ENCODE data around the gene PHACTR3.

Gene PHACTR3

GRCh38 chr20:59823030-59823423 lies 218.7 kb downstream of the PHACTR3 start:
- no peak for DNase-seq

GRCh38 chr20:59823491-59824259 lies 219.3 kb downstream of the PHACTR3 start:
- DNase-seq = no peak

- DNase-seq = no peak
These were observed 220.6 kb downstream of the PHACTR3 start for GRCh38 chr20:59824711-59825562.

- no peak for DNase-seq
These were observed 221.2 kb downstream of the PHACTR3 start for GRCh38 chr20:59825563-59825920.

GRCh38 chr20:59825944-59826759 lies 221.8 kb downstream of the PHACTR3 start:
- no peak for DNase-seq

- no peak for DNase-seq
These were observed 223.1 kb downstream of the PHACTR3 start for GRCh38 chr20:59827138-59828056.

- DNase-seq = no peak
These were observed 224.0 kb downstream of the PHACTR3 start for GRCh38 chr20:59828125-59829053.

GRCh38 chr20:59829054-59829785 lies 224.9 kb downstream of the PHACTR3 start:
- no peak for DNase-seq

- DNase-seq = no peak
These were observed 225.7 kb downstream of the PHACTR3 start for GRCh38 chr20:59829786-59830664.

GRCh38 chr20:59830665-59831023 lies 226.3 kb downstream of the PHACTR3 start:
- DNase-seq = no peak

GRCh38 chr20:59831024-59831915 lies 226.9 kb downstream of the PHACTR3 start:
- no peak for DNase-seq

GRCh38 chr20:59831916-59832270 lies 227.6 kb downstream of the PHACTR3 start:
- DNase-seq = no peak

GRCh38 chr20:59832406-59833363 lies 228.3 kb downstream of the PHACTR3 start:
- DNase-seq = no peak

GRCh38 chr20:59835057-59835447 lies 230.7 kb downstream of the PHACTR3 start:
- no peak for DNase-seq

GRCh38 chr20:59835448-59836395 lies 231.4 kb downstream of the PHACTR3 start:
- DNase-seq = no peak

- no peak for DNase-seq
These were observed 232.4 kb downstream of the PHACTR3 start for GRCh38 chr20:59836767-59837166.
